ENCODE measurements around the gene LMO7.
A peak's percentile ranks its signal among the peaks of the same experiment; 100 is the strongest.
"Not testable (repeated sequence)": the region's sequence is repeated elsewhere in the genome, so short reads cannot be mapped to it uniquely, and the experiment has no call there.

LMO7 gene

GRCh38 chr13:75648446-75648845 lies 12.3 kb downstream of the LMO7 start:
- no peak for DNase-seq

GRCh38 chr13:75651013-75651412 lies 14.9 kb downstream of the LMO7 start:
- no peak for DNase-seq

- DNase-seq, result no peak
Measured at GRCh38 chr13:75652726-75653125, 16.6 kb downstream of the LMO7 start.

GRCh38 chr13:75656425-75656989 lies 20.4 kb downstream of the LMO7 start:
- no peak for DNase-seq

- no peak for DNase-seq
Measured at GRCh38 chr13:75657111-75657510, 21.0 kb downstream of the LMO7 start.

GRCh38 chr13:75660694-75661093 lies 24.6 kb downstream of the LMO7 start:
- DNase-seq, result no peak

- DNase-seq, result no peak
Measured at GRCh38 chr13:75661443-75661842, 25.3 kb downstream of the LMO7 start.

- no peak for DNase-seq
Measured at GRCh38 chr13:75666646-75667351, 30.7 kb downstream of the LMO7 start.

GRCh38 chr13:75669706-75670105 lies 33.6 kb downstream of the LMO7 start:
- no peak for DNase-seq

GRCh38 chr13:75670496-75670895 lies 34.4 kb downstream of the LMO7 start:
- no peak for DNase-seq

- DNase-seq, result no peak
Measured at GRCh38 chr13:75675421-75675820, 39.3 kb downstream of the LMO7 start.

GRCh38 chr13:75679459-75679858 lies 43.3 kb downstream of the LMO7 start:
- no peak for DNase-seq

- not testable (repeated sequence) for DNase-seq
Measured at GRCh38 chr13:75680251-75680650, 44.1 kb downstream of the LMO7 start.

- DNase-seq, result no peak
Measured at GRCh38 chr13:75682326-75682725, 46.2 kb downstream of the LMO7 start.

- no peak for DNase-seq
Measured at GRCh38 chr13:75685239-75685697, 49.1 kb downstream of the LMO7 start.

GRCh38 chr13:75687150-75687763 lies 51.1 kb downstream of the LMO7 start:
- DNase-seq, result no peak

GRCh38 chr13:75689686-75690085 lies 53.6 kb downstream of the LMO7 start:
- DNase-seq, result no peak

- DNase-seq, result no peak
Measured at GRCh38 chr13:75690607-75691006, 54.5 kb downstream of the LMO7 start.

GRCh38 chr13:75691183-75691582 lies 55.1 kb downstream of the LMO7 start:
- no peak for DNase-seq

- DNase-seq, result no peak
Measured at GRCh38 chr13:75693227-75693626, 57.1 kb downstream of the LMO7 start.

GRCh38 chr13:75694722-75695121 lies 58.6 kb downstream of the LMO7 start:
- DNase-seq, result no peak

GRCh38 chr13:75695908-75696307 lies 59.8 kb downstream of the LMO7 start:
- DNase-seq, result peak; percentile 67

- DNase-seq, result no peak
Measured at GRCh38 chr13:75699062-75699461, 62.9 kb downstream of the LMO7 start.

- DNase-seq, result not testable (repeated sequence)
Measured at GRCh38 chr13:75699717-75700116, 63.6 kb downstream of the LMO7 start.
